Mesenchymal stem cell (in vitro differentiated cells and primary cell): ENCODE results near the gene NEDD4L.

ENCODE experiments used
- DNase-seq: peaks from one replicate; pipeline ENCODE4 v3.0.0-alpha.2; 2013
- H2AFZ ChIP-seq: one replicate; pipeline ENCODE4 v1.6.1; 2013; ENCODE audit warnings: low read depth, mild to moderate bottlenecking, control low read depth, inconsistent platforms, low read length, moderate library complexity
- H2AK5ac ChIP-seq: 2 replicates; pipeline ENCODE4 v1.6.1; 2013; ENCODE audit warnings: low read length, moderate library complexity, mild to moderate bottlenecking, inconsistent platforms; ENCODE audit not compliant: severe bottlenecking
- H2BK120ac ChIP-seq: one replicate; pipeline ENCODE4 v1.6.1; 2013; ENCODE audit warnings: low read depth, mild to moderate bottlenecking, inconsistent platforms, low read length, moderate library complexity
- H2BK12ac ChIP-seq, 2 experiments: one replicate each; pipeline ENCODE4 v1.6.1; 2013; ENCODE audit warnings: inconsistent platforms in 2 of 2, low read length in 2 of 2, mild to moderate bottlenecking in 2 of 2, moderate library complexity in 2 of 2, control low read depth in 1 of 2
- H2BK15ac ChIP-seq: one replicate; pipeline ENCODE4 v1.6.1; 2013; ENCODE audit warnings: mild to moderate bottlenecking, low read depth, inconsistent platforms; ENCODE audit not compliant: poor library complexity, severe bottlenecking
- H2BK5ac ChIP-seq: 2 replicates; pipeline ENCODE4 v1.6.1; 2013; ENCODE audit warnings: low read depth, mild to moderate bottlenecking, low read length, control low read depth, inconsistent platforms; ENCODE audit not compliant: poor library complexity, severe bottlenecking
- H3K14ac ChIP-seq, 2 experiments: one replicate each; pipeline ENCODE4 v1.6.1; 2013; ENCODE audit warnings: inconsistent platforms in 2 of 2, low read length in 2 of 2, control low read depth in 1 of 2, mild to moderate bottlenecking in 1 of 2, moderate library complexity in 1 of 2
- H3K18ac ChIP-seq, 2 experiments: one replicate each; pipeline ENCODE4 v1.6.1; 2013; ENCODE audit warnings: inconsistent platforms in 2 of 2, low read length in 2 of 2, control low read depth in 1 of 2, low read depth in 1 of 2, mild to moderate bottlenecking in 1 of 2
- H3K23ac ChIP-seq, 2 experiments: one replicate each; pipeline ENCODE4 v1.6.1; 2013; ENCODE audit warnings: inconsistent platforms in 2 of 2, low read length in 2 of 2, mild to moderate bottlenecking in 2 of 2, moderate library complexity in 2 of 2, control low read depth in 1 of 2
- H3K27ac ChIP-seq: 2 replicates; pipeline ENCODE4 v1.5.1; 2013; ENCODE audit warnings: mild to moderate bottlenecking, moderate library complexity, low read length, control low read depth, inconsistent platforms; ENCODE audit not compliant: poor library complexity, severe bottlenecking
- H3K27me3 ChIP-seq, 2 experiments: 2 replicates each; pipeline versions ENCODE4 v1.6.1 to v1.7.0; 2013; ENCODE audit warnings: low read length in 2 of 2, mild to moderate bottlenecking in 2 of 2, moderate library complexity in 2 of 2, control low read depth in 1 of 2, inconsistent platforms in 1 of 2; ENCODE audit not compliant: control insufficient read depth in 1 of 2, insufficient read depth in 1 of 2
- H3K36me3 ChIP-seq, 2 experiments: 2 replicates each; pipeline versions ENCODE4 v1.6.1 to v1.7.0; 2013; ENCODE audit warnings: low read length in 2 of 2, control low read depth in 1 of 2, inconsistent platforms in 1 of 2, low read depth in 1 of 2, mild to moderate bottlenecking in 1 of 2; ENCODE audit not compliant: insufficient read depth in 2 of 2, control insufficient read depth in 1 of 2
- H3K4ac ChIP-seq, 2 experiments: one replicate each; pipeline ENCODE4 v1.6.1; 2013; ENCODE audit warnings: inconsistent platforms in 2 of 2, low read length in 2 of 2, mild to moderate bottlenecking in 2 of 2, moderate library complexity in 2 of 2, control low read depth in 1 of 2, low read depth in 1 of 2
- H3K4me1 ChIP-seq: 2 replicates; pipeline ENCODE4 v1.6.1; 2013; ENCODE audit warnings: low read depth, low read length, control low read depth; ENCODE audit not compliant: control insufficient read depth, insufficient read depth
- H3K4me2 ChIP-seq: 2 replicates; pipeline ENCODE4 v1.6.1; 2013; ENCODE audit warnings: low read length, mild to moderate bottlenecking, inconsistent platforms; ENCODE audit not compliant: poor library complexity, severe bottlenecking
- H3K4me3 ChIP-seq, 2 experiments: 2 replicates each; pipeline versions ENCODE4 v1.5.1 to v1.7.0; 2013; ENCODE audit warnings: low read length in 2 of 2, mild to moderate bottlenecking in 2 of 2, control low read depth in 1 of 2, low read depth in 1 of 2; ENCODE audit not compliant: insufficient read depth in 1 of 2
- H3K79me1 ChIP-seq: replicated peaks from 2 replicates; pipeline ENCODE4 v1.6.1; 2013; ENCODE audit warnings: mild to moderate bottlenecking, control low read depth, low read length, inconsistent platforms; ENCODE audit not compliant: poor library complexity, severe bottlenecking
- H3K9ac ChIP-seq: 2 replicates; pipeline ENCODE4 v1.7.0; 2013; ENCODE audit warnings: mild to moderate bottlenecking, low read length, moderate library complexity
- H3K9me3 ChIP-seq: 2 replicates; pipeline ENCODE4 v1.7.0; 2013; ENCODE audit warnings: mild to moderate bottlenecking, low read length; ENCODE audit not compliant: control insufficient read depth
- H4K8ac ChIP-seq: one replicate; pipeline ENCODE4 v1.6.1; 2013; ENCODE audit warnings: inconsistent platforms, mild to moderate bottlenecking, low read length, moderate library complexity
- H4K91ac ChIP-seq: one replicate; pipeline ENCODE4 v1.6.1; 2013; ENCODE audit warnings: mild to moderate bottlenecking, low read length, inconsistent platforms
- WGBS: methylation state at CpG from one replicate; pipeline ENCODE4 v1.1.7; 2013; ENCODE audit warnings: mixed read lengths; 5-methylcytosine and 5-hydroxymethylcytosine counted together

Gene NEDD4L

DNA sequence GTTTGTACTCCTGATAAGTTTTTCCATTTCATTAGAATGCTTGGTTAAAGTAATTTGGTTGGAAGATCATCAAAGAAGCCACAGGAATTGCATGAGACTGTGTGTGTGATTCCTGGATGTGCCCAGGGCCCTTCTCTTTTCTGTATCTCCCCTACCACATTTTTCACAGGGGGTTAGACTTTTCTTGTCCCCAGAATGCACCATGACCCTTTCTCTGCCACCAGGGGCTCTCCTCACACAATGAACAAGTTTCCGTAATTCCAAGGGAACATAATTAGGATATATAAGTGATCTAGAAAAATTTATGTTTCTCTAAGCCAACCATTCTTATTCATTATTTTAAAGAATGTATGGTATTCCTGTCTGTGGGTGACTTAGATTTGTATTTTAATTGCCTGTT is 291.8 kb downstream of the NEDD4L start:
- H2BK5ac ChIP-seq = no peak overlapping the region
- H3K27me3 ChIP-seq = no peaks in the 10 kb centered on the region
- no peaks in the 10 kb centered on the region for H3K9me3 ChIP-seq
- H3K14ac ChIP-seq = no peak overlapping the region
- H3K4me1 ChIP-seq = peaks cover 10% of the 10 kb centered on the region
- no peak overlapping the region for H3K23ac ChIP-seq
- H3K18ac ChIP-seq = no peak overlapping the region
- no CpG with 5 or more reads among the region's 1 CpG for WGBS
- peaks cover 7 to 10% of the 10 kb centered on the region in 2 experiments for H3K36me3 ChIP-seq
- H3K9ac ChIP-seq = no peak overlapping the region
- H2BK120ac ChIP-seq = no peak overlapping the region
- no peak overlapping the region for H3K4me2 ChIP-seq
- no peak for DNase-seq
- H3K79me1 ChIP-seq = peaks cover 4% of the 10 kb centered on the region
- no peak overlapping the region for H4K8ac ChIP-seq
- H2AFZ ChIP-seq = no peak overlapping the region
- no peak overlapping the region for H4K91ac ChIP-seq
- H3K27ac ChIP-seq = no peak overlapping the region
- no peak overlapping the region for H2AK5ac ChIP-seq
- H3K4me3 ChIP-seq = no peak overlapping the region
- no peak overlapping the region for H3K4ac ChIP-seq
- H2BK15ac ChIP-seq = no peak overlapping the region
- H2BK12ac ChIP-seq = no peak overlapping the region

DNA sequence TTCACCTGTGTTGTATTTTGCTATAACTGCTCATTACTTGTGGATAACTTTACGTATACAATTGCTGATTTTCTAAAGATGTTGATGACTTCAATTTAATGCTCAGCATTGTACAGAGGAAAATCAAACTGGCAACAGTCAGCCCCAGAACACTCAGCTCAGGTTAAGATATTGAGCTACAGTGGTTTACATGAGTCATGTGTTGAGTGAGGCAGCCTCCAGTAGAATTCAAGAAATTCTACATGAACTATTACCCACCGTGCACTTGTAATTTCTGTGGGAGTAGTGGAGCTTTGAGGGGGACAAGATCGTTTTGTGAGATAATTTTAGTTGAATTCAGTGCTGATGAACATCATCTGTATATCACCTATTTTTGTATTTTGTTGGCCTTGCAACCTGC is 292.6 kb downstream of the NEDD4L start:
- Histone ChIP-seq H4K8ac (no peak overlapping the region), H3K79me1 (peaks cover 4% of the 10 kb centered on the region), H3K4me3 (no peak overlapping the region), H3K4me1 (peaks cover 10% of the 10 kb centered on the region), H2BK15ac (no peak overlapping the region), H3K23ac (no peak overlapping the region), H2AFZ (no peak overlapping the region), H2BK5ac (no peak overlapping the region), H2BK120ac (no peak overlapping the region), H3K27ac (no peak overlapping the region), H2AK5ac (no peak overlapping the region), H3K4ac (no peak overlapping the region), H3K4me2 (no peak overlapping the region), H3K14ac (no peak overlapping the region), H3K9ac (no peak overlapping the region), H4K91ac (no peak overlapping the region), H3K27me3 (no peaks in the 10 kb centered on the region), H3K9me3 (no peaks in the 10 kb centered on the region), H3K18ac (no peak overlapping the region), H3K36me3 (peaks cover 2 to 12% of the 10 kb centered on the region in 2 experiments), H2BK12ac (no peak overlapping the region)
- WGBS = 80% methylated on average over 2 of the region's 3 CpGs
- peak; percentile 12 for DNase-seq

DNA sequence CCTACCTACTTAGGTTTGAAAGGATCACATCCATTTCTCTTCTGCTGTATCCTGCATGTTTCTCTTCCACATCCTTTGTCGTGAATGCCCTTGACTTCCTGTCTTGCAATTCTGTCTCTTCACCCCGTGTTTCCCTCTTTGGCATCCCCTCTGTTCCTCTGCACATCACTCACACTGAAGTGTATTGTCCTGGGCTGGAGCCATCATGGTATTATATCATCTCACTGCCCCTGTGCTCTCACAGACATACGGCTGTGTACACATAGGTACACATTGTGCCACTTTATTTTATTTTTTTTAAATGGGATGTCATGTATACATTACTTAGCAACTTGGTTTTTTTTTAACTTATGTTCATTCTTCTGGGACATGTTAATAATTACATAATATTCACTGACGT is 293.3 kb downstream of the NEDD4L start:
- no peak overlapping the region for H3K14ac ChIP-seq
- H4K91ac ChIP-seq = no peak overlapping the region
- DNase-seq = no peak
- peak overlapping the region in 1 of 2 experiments; percentile 46 for H3K18ac ChIP-seq
- H3K23ac ChIP-seq = no peak overlapping the region
- H3K4ac ChIP-seq = no peak overlapping the region
- H2BK15ac ChIP-seq = no peak overlapping the region
- H2BK5ac ChIP-seq = no peak overlapping the region
- peaks cover 10% of the 10 kb centered on the region for H3K4me1 ChIP-seq
- no peaks in the 10 kb centered on the region for H3K27me3 ChIP-seq
- no peak overlapping the region for H3K4me2 ChIP-seq
- H3K4me3 ChIP-seq = no peak overlapping the region
- H2BK12ac ChIP-seq = peak overlapping the region in 1 of 2 experiments; percentile 29
- no peak overlapping the region for H3K9ac ChIP-seq
- WGBS = 76% methylated on average over 3 of the region's 4 CpGs
- H2AFZ ChIP-seq = no peak overlapping the region
- peaks cover 0 to 18% of the 10 kb centered on the region in 2 experiments for H3K36me3 ChIP-seq
- H3K9me3 ChIP-seq = no peaks in the 10 kb centered on the region
- H3K27ac ChIP-seq = no peak overlapping the region
- no peak overlapping the region for H2BK120ac ChIP-seq
- peaks cover 4% of the 10 kb centered on the region for H3K79me1 ChIP-seq
- no peak overlapping the region for H2AK5ac ChIP-seq
- H4K8ac ChIP-seq = no peak overlapping the region

DNA sequence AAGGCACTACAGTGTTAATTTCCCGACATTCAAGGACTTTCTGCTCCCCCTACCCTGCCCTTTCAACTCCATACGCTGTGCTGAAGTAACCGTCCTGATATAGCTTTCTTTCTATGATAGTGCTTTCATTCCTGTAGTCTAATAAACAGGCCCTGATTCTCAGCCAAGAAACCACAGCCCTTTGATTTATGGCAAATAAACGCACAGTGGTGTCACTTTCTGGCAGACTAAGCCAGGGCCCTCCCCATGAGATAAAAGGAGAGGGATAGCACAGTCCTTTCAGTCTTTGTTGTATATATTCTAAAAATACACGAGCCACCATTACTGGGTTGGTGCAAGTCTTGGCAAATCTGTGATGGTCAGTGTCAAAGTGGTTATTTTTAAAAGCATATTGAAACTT is 293.7 kb downstream of the NEDD4L start:
- Histone ChIP-seq H2BK15ac (no peak overlapping the region), H3K18ac (no peak overlapping the region), H3K9me3 (no peaks in the 10 kb centered on the region), H4K91ac (no peak overlapping the region), H3K36me3 (peaks cover 0 to 19% of the 10 kb centered on the region in 2 experiments), H2BK12ac (no peak overlapping the region), H3K79me1 (peaks cover 5% of the 10 kb centered on the region), H2BK5ac (no peak overlapping the region), H2AFZ (no peak overlapping the region), H3K27me3 (no peaks in the 10 kb centered on the region), H3K23ac (no peak overlapping the region), H4K8ac (no peak overlapping the region), H3K4me2 (no peak overlapping the region), H2BK120ac (no peak overlapping the region), H2AK5ac (no peak overlapping the region), H3K14ac (no peak overlapping the region), H3K4me1 (peaks cover 10% of the 10 kb centered on the region), H3K4ac (no peak overlapping the region), H3K4me3 (no peak overlapping the region), H3K9ac (no peak overlapping the region), H3K27ac (no peak overlapping the region)
- WGBS = 39% methylated on average over 5 of the region's 5 CpGs
- peak; percentile 82 for DNase-seq
